Neuronal stem cell (in vitro differentiated cells): ENCODE measurements around the gene ZNF737.
"Not testable (repeated sequence)": the region's sequence is repeated elsewhere in the genome, so short reads cannot be mapped to it uniquely, and the experiment has no call there.

Experiments used
- DNase-seq: peaks from one replicate; pipeline ENCODE4 v3.0.0-alpha.2; 2013; ENCODE audit warnings: low spot score
- H2AFZ ChIP-seq: one replicate; pipeline ENCODE4 v1.6.1; 2013; ENCODE audit warnings: mild to moderate bottlenecking, low read length, inconsistent platforms
- H2AK5ac ChIP-seq: 2 replicates; pipeline ENCODE4 v1.6.1; 2013; ENCODE audit warnings: low read depth, mild to moderate bottlenecking, inconsistent platforms, low read length, moderate library complexity, mixed read lengths
- H2BK120ac ChIP-seq: 2 replicates; pipeline ENCODE4 v1.6.1; 2013; ENCODE audit warnings: low read depth, mild to moderate bottlenecking, inconsistent platforms, low read length, moderate library complexity, mixed read lengths
- H2BK12ac ChIP-seq: one replicate; pipeline ENCODE4 v1.6.1; 2013; ENCODE audit warnings: low read length, inconsistent platforms
- H2BK15ac ChIP-seq: 2 replicates; pipeline ENCODE4 v1.6.1; 2013; ENCODE audit warnings: mild to moderate bottlenecking, low read length, inconsistent platforms, mixed read lengths
- H2BK5ac ChIP-seq: one replicate; pipeline ENCODE4 v1.6.1; 2013; ENCODE audit warnings: inconsistent platforms, mild to moderate bottlenecking, low read length, moderate library complexity
- H3K14ac ChIP-seq: one replicate; pipeline ENCODE4 v1.6.1; 2013; ENCODE audit warnings: low read length, inconsistent platforms
- H3K18ac ChIP-seq: 2 replicates; pipeline ENCODE4 v1.6.1; 2013; ENCODE audit warnings: low read length, inconsistent platforms
- H3K23ac ChIP-seq: 2 replicates; pipeline ENCODE4 v1.6.1; 2013; ENCODE audit warnings: low read depth, mild to moderate bottlenecking, mixed read lengths, low read length, inconsistent platforms; ENCODE audit not compliant: poor library complexity
- H3K27ac ChIP-seq: replicated peaks from 3 replicates; pipeline ENCODE4 v1.5.1; 2013; ENCODE audit warnings: low read length, inconsistent platforms
- H3K27me3 ChIP-seq, 3 experiments: 2 replicates each; pipeline ENCODE4 v1.6.1; 2013; ENCODE audit warnings: low read length in 3 of 3, mild to moderate bottlenecking in 2 of 3, inconsistent platforms in 1 of 3, low read depth in 1 of 3, mixed read lengths in 1 of 3, moderate library complexity in 1 of 3; ENCODE audit not compliant: control insufficient read depth in 3 of 3, insufficient read depth in 3 of 3
- H3K36me3 ChIP-seq, 2 donors: replicated peaks in 1 of 2; 2 replicates each; pipeline ENCODE4 v1.6.1; 2013; ENCODE audit warnings: low read length in 2 of 2; ENCODE audit not compliant: control insufficient read depth in 2 of 2, insufficient read depth in 2 of 2
- H3K4ac ChIP-seq: 2 replicates; pipeline ENCODE4 v1.6.1; 2013; ENCODE audit warnings: inconsistent platforms, mild to moderate bottlenecking, low read length, moderate library complexity
- H3K4me1 ChIP-seq, 2 donors: 1 replicate in 1 of 2; 2 replicates in 1 of 2; pipeline ENCODE4 v1.6.1; 2013; ENCODE audit warnings: low read length in 2 of 2, low read depth in 1 of 2; ENCODE audit not compliant: control insufficient read depth in 2 of 2, insufficient read depth in 1 of 2
- H3K4me2 ChIP-seq: one replicate; pipeline ENCODE4 v1.6.1; 2013; ENCODE audit warnings: mild to moderate bottlenecking, low read length, inconsistent platforms; ENCODE audit not compliant: insufficient read depth, poor library complexity, severe bottlenecking
- H3K4me3 ChIP-seq, 2 donors: 2 replicates each; pipeline ENCODE4 v1.5.1; 2013; ENCODE audit warnings: low read length in 2 of 2, mild to moderate bottlenecking in 2 of 2, inconsistent platforms in 1 of 2, moderate library complexity in 1 of 2
- H3K79me1 ChIP-seq: one replicate; pipeline ENCODE4 v1.6.1; 2013; ENCODE audit warnings: low read depth, mild to moderate bottlenecking, inconsistent platforms, low read length, moderate library complexity
- H3K9ac ChIP-seq: one replicate; pipeline ENCODE4 v1.6.1; 2013; ENCODE audit warnings: mild to moderate bottlenecking, low read depth, low read length, inconsistent platforms; ENCODE audit not compliant: poor library complexity
- H3K9me3 ChIP-seq, 2 donors: replicated peaks in 1 of 2; 2 replicates each; pipeline versions ENCODE3 to v1.6.1; 2013; ENCODE audit warnings: low read length in 2 of 2, mild to moderate bottlenecking in 2 of 2, inconsistent platforms in 1 of 2, low read depth in 1 of 2, mixed read lengths in 1 of 2, moderate library complexity in 1 of 2; ENCODE audit not compliant: control insufficient read depth in 2 of 2, insufficient read depth in 1 of 2
- H4K8ac ChIP-seq: one replicate; pipeline ENCODE4 v1.6.1; 2013; ENCODE audit warnings: low read depth, mild to moderate bottlenecking, inconsistent platforms, low read length, moderate library complexity
- H4K91ac ChIP-seq: one replicate; pipeline ENCODE4 v1.6.1; 2013; ENCODE audit warnings: low read length, low read depth, mild to moderate bottlenecking, inconsistent platforms; ENCODE audit not compliant: poor library complexity
- WGBS, 2 donors: extraction: QIAGEN DNeasy Blood & Tissue Kit; methylation state at CpG; one replicate each; pipeline ENCODE4 v1.1.7; 2013; ENCODE audit warnings: missing lambda C conversion rate in 2 of 2, mixed read lengths in 1 of 2; ENCODE audit not compliant: insufficient read length in 2 of 2, insufficient replicate concordance in 1 of 2; ENCODE audit errors: extremely low coverage in 2 of 2; 5-methylcytosine and 5-hydroxymethylcytosine counted together

Gene ZNF737

DNA sequence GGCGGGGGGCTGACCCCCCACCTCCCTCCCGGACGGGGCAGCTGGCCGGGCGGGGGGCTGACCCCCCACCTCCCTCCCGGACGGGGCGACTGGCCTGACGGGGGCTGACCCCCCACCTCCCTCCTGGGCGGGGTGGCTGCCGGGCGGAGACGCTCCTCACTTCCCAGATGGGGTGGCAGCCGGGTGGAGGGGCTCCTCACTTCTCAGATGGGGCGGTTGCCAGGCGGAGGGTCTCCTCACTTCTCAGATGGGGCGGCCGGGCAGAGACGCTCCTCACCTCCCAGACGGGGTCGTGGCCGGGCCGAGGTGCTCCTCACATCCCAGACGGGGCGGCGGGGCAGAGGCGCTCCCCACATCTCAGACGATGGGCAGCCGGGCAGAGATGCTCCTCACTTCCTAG lies 35.3 kb downstream of the ZNF737 start:
- H3K9ac ChIP-seq, H3K4me1 ChIP-seq, H3K9me3 ChIP-seq, DNase-seq, H4K91ac ChIP-seq, H3K14ac ChIP-seq, H3K4me3 ChIP-seq, H2AFZ ChIP-seq, H3K4me2 ChIP-seq, H4K8ac ChIP-seq, H3K18ac ChIP-seq, H2BK15ac ChIP-seq, H3K4ac ChIP-seq, H2BK5ac ChIP-seq, H3K36me3 ChIP-seq, H3K23ac ChIP-seq, H3K27ac ChIP-seq, H2BK12ac ChIP-seq, H2AK5ac ChIP-seq, H3K27me3 ChIP-seq, H2BK120ac ChIP-seq, H3K79me1 ChIP-seq: not testable (repeated sequence)
- WGBS, 2 donors: no CpG with 5 or more reads among the region's 29 CpGs

DNA sequence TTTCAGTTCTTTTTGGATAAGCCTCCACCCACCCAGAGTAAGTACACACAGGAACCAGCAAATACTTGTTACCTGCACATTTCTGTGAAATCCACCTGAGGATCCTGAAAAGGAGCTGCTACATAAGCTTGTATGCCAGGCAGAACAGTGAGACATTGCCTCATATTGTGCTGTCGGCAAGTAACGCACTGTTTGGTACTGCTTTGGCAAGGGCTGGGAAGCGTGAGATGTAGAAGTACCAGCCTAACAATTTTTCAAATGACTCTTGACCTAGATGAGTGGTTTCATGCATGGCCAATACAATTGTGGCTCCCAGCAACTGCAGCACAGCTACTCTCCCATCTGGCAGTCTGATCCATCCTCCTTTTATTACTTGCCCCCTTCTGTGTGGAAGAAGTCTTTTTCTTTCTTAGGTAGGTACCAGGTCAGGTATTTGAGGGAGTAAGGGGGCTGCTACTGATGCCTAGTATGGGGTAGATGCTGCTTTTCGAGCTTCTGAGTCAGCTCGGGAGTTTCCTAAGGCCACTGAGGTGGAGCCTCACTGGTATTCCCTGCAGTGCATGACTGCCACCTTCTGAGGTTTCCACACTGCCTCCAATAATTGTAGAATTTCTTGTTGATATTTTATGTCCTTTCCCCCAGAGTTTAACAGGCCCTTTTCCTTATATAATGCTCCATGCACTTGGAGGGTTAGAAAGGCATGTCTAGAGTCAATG lies 52.2 kb downstream of the ZNF737 start:
- H2AFZ ChIP-seq: no peak overlapping the region
- no peak overlapping the region for H4K8ac ChIP-seq
- no peak overlapping the region for H2BK5ac ChIP-seq
- no peaks in the 10 kb centered on the region for H3K79me1 ChIP-seq
- H3K14ac ChIP-seq: no peak overlapping the region
- no peak overlapping the region for H3K4me2 ChIP-seq
- H2AK5ac ChIP-seq: no peak overlapping the region
- no peak overlapping the region for H3K18ac ChIP-seq
- no CpG with 5 or more reads among the region's 5 CpGs for WGBS, 2 donors
- no peak for DNase-seq
- H2BK120ac ChIP-seq: no peak overlapping the region
- no peak overlapping the region for H3K4me3 ChIP-seq
- no peak overlapping the region for H3K9ac ChIP-seq
- H2BK15ac ChIP-seq: no peak overlapping the region
- no peaks in the 10 kb centered on the region for H3K36me3 ChIP-seq
- H4K91ac ChIP-seq: no peak overlapping the region
- H3K9me3 ChIP-seq: peaks cover 0 to 5% of the 10 kb centered on the region in 2 donors
- no peak overlapping the region for H3K27ac ChIP-seq
- H2BK12ac ChIP-seq: no peak overlapping the region
- H3K4ac ChIP-seq: no peak overlapping the region
- no peak overlapping the region for H3K23ac ChIP-seq
- no peaks in the 10 kb centered on the region for H3K4me1 ChIP-seq
- no peaks in the 10 kb centered on the region for H3K27me3 ChIP-seq

DNA sequence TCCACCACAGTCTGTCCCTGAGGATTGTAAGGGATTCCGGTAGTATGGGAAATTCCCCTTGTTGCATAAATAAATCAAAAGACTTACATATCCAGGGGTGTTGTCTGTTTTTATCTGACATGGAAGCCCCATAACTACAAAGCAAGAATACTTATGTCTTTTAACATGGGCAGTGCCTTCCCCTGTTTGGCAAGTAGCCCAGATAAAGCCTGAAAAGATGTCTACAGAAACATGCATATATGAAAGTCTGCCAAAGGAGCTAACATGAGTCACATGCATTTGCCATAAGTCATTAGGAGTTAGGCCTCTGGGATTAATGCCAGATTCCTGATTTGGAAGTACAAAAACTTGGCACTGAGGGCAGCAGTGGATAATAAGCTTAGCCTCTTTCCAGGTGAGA lies 62.1 kb downstream of the ZNF737 start:
- DNase-seq: no peak
- no peak overlapping the region for H2BK5ac ChIP-seq
- no CpG with 5 or more reads among the region's 1 CpG for WGBS, 2 donors

More for the DNA sequence above, 62.1 kb downstream of the ZNF737 start:
- H3K4me3 ChIP-seq: no peak overlapping the region
- no peaks in the 10 kb centered on the region for H3K27me3 ChIP-seq
- H3K23ac ChIP-seq: no peak overlapping the region
- H2BK15ac ChIP-seq: no peak overlapping the region
- no peak overlapping the region for H3K14ac ChIP-seq
- no peak overlapping the region for H3K27ac ChIP-seq
- no peak overlapping the region for H2BK120ac ChIP-seq
- H3K9me3 ChIP-seq: peaks cover 0 to 1% of the 10 kb centered on the region in 2 donors
- no peak overlapping the region for H2AK5ac ChIP-seq
- no peak overlapping the region for H3K9ac ChIP-seq
- H3K4ac ChIP-seq: no peak overlapping the region
- H3K79me1 ChIP-seq: no peaks in the 10 kb centered on the region
- H3K4me1 ChIP-seq: no peaks in the 10 kb centered on the region
- no peak overlapping the region for H2BK12ac ChIP-seq
- no peak overlapping the region for H3K4me2 ChIP-seq
- no peak overlapping the region for H4K91ac ChIP-seq
- H4K8ac ChIP-seq: no peak overlapping the region
- H2AFZ ChIP-seq: no peak overlapping the region
- H3K36me3 ChIP-seq: no peaks in the 10 kb centered on the region
- no peak overlapping the region for H3K18ac ChIP-seq
